Progenitor cell of endocrine pancreas (in vitro differentiated cells): ENCODE results near the gene RNF13. TPM values are rescaled to one million over a fixed set of nuclear protein-coding genes. Genes with fewer than 3 reads are reported as not detected.

Experiments used
- DNase-seq: peaks from one replicate; pipeline ENCODE4 v3.0.0; 2021; ENCODE audit warnings: low spot score; ENCODE audit not compliant: unreplicated experiment
- H3K27ac Mint-ChIP-seq: 2 replicates; pipeline ENCODE4 v1.8.0; 2021; ENCODE audit warnings: mild to moderate bottlenecking, moderate library complexity, mixed read lengths
- H3K27me3 Mint-ChIP-seq: 2 replicates; pipeline ENCODE4 v1.8.0; 2021; ENCODE audit warnings: mixed read lengths
- H3K36me3 Mint-ChIP-seq: 2 replicates; pipeline ENCODE4 v1.8.0; 2022; ENCODE audit warnings: mixed read lengths; ENCODE audit not compliant: insufficient read depth
- H3K4me1 Mint-ChIP-seq: 2 replicates; pipeline ENCODE4 v1.8.0; 2021; ENCODE audit warnings: low read depth, mixed read lengths
- H3K4me3 Mint-ChIP-seq: 2 replicates; pipeline ENCODE4 v1.8.0; 2021; ENCODE audit warnings: low read depth, mild to moderate bottlenecking, moderate library complexity, mixed read lengths
- H3K9me3 Mint-ChIP-seq: 2 replicates; pipeline ENCODE4 v1.8.0; 2021; ENCODE audit warnings: low read depth, mixed read lengths
- CTCF ChIP-seq: fragments of 200-600 bp; sonication (generic); IDR thresholded peaks from one replicate; pipeline ENCODE4 v1.5.0; 2021; ENCODE audit warnings: antibody characterized with exemption, mild to moderate bottlenecking; ENCODE audit not compliant: unreplicated experiment
- total RNA-seq: library from RNA; stranded (reverse); gene quantifications from 2 replicates; pipeline ENCODE4 v1.2.1, GENCODE V29; 2021

The RNF13 gene
- total RNA-seq, 1 donor from 2014 or later, result 29.8 TPM

GRCh38 chr3:149860881-149861280 is 47.9 kb downstream of the RNF13 start:
- Mint-ChIP-seq H3K36me3 (peaks cover 11% of the 10 kb centered on the region), H3K4me1 (no peaks in the 10 kb centered on the region), H3K4me3 (no peak overlapping the region), H3K27ac (no peak overlapping the region), H3K27me3 (no peaks in the 10 kb centered on the region), H3K9me3 (peaks cover 4% of the 10 kb centered on the region)
- no peak for TF ChIP-seq CTCF
- no peak for DNase-seq

- peaks cover 22% of the 10 kb centered on the region for H3K36me3 Mint-ChIP-seq
- no peaks in the 10 kb centered on the region for H3K27me3 Mint-ChIP-seq
- no peak for TF ChIP-seq CTCF
- H3K4me1 Mint-ChIP-seq, result no peaks in the 10 kb centered on the region
- H3K27ac Mint-ChIP-seq, result no peak overlapping the region
- peaks cover 26% of the 10 kb centered on the region for H3K9me3 Mint-ChIP-seq
- no peak for DNase-seq
- no peak overlapping the region for H3K4me3 Mint-ChIP-seq
Measured at GRCh38 chr3:149867563-149867962, 54.5 kb downstream of the RNF13 start.

GRCh38 chr3:149871855-149872254 is 58.8 kb downstream of the RNF13 start:
- no peak overlapping the region for H3K4me3 Mint-ChIP-seq
- DNase-seq, result no peak
- peaks cover 15% of the 10 kb centered on the region for H3K36me3 Mint-ChIP-seq
- H3K4me1 Mint-ChIP-seq, result peaks cover 2% of the 10 kb centered on the region
- TF ChIP-seq CTCF, result no peak
- no peak overlapping the region for H3K27ac Mint-ChIP-seq
- peaks cover 20% of the 10 kb centered on the region for H3K9me3 Mint-ChIP-seq
- H3K27me3 Mint-ChIP-seq, result no peaks in the 10 kb centered on the region

- peaks cover 13% of the 10 kb centered on the region for H3K36me3 Mint-ChIP-seq
- peaks cover 2% of the 10 kb centered on the region for H3K4me1 Mint-ChIP-seq
- no peak for DNase-seq
- H3K9me3 Mint-ChIP-seq, result peaks cover 13% of the 10 kb centered on the region
- no peaks in the 10 kb centered on the region for H3K27me3 Mint-ChIP-seq
- no peak overlapping the region for H3K4me3 Mint-ChIP-seq
- no peak for TF ChIP-seq CTCF
- H3K27ac Mint-ChIP-seq, result no peak overlapping the region
Measured at GRCh38 chr3:149872589-149872988, 59.6 kb downstream of the RNF13 start.

GRCh38 chr3:149877668-149878067 is 64.7 kb downstream of the RNF13 start:
- Mint-ChIP-seq H3K27me3 (no peaks in the 10 kb centered on the region), H3K9me3 (no peaks in the 10 kb centered on the region), H3K36me3 (peaks cover 2% of the 10 kb centered on the region), H3K4me1 (peaks cover 2% of the 10 kb centered on the region), H3K4me3 (no peak overlapping the region), H3K27ac (no peak overlapping the region)
- no peak for DNase-seq
- TF ChIP-seq CTCF, result no peak

GRCh38 chr3:149879872-149880271 is 66.9 kb downstream of the RNF13 start:
- peaks cover 13% of the 10 kb centered on the region for H3K9me3 Mint-ChIP-seq

More at GRCh38 chr3:149879872-149880271, 66.9 kb downstream of the RNF13 start:
- peaks cover 12% of the 10 kb centered on the region for H3K36me3 Mint-ChIP-seq
- H3K27ac Mint-ChIP-seq, result no peak overlapping the region
- no peaks in the 10 kb centered on the region for H3K27me3 Mint-ChIP-seq
- H3K4me1 Mint-ChIP-seq, result peaks cover 2% of the 10 kb centered on the region
- no peak for DNase-seq
- TF ChIP-seq CTCF, result peak; percentile 67
- no peak overlapping the region for H3K4me3 Mint-ChIP-seq
